ENCODE data around the gene SEPTIN1. TPM values are rescaled to one million over a fixed set of nuclear protein-coding genes. Genes with fewer than 3 reads are reported as not detected.

Gene SEPTIN1
- total RNA-seq, 1 experiment from 2014 or later, result 3.4 TPM

DNA sequence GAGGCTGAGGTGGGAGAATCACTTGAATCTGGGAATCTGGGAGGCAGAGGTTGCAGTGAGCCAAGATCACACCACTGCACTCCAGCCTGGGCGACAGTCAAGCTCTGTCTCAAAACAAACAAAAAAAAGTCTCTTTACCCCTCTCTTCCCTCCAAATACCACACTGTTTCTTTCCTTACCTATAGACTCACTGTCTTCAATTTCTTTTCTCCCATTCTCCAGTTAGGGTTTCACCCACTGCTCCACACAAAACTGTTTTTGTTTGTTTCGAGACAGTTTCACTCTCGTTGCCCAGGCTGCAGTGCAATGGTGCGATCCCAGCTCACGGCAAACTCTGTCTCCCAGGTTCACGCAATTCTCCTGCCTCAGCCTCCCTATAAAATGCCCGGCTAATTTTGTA, 21.2 kb downstream of the SEPTIN1 start:
- no peak overlapping the region for H3K4me2 ChIP-seq (ENCODE audit: low read length)
- H3K79me2 ChIP-seq (ENCODE audit: insufficient read depth, low read length), result peaks cover 59% of the 10 kb centered on the region
- no TSS peak for BruUV-seq (replicated peaks)
- DNase-seq (ENCODE audit: low read depth, low spot score) (no peak), ATAC-seq (no peak)
- peaks cover 23 to 37% of the 10 kb centered on the region in 2 experiments for H3K36me3 ChIP-seq (ENCODE audit: control insufficient read depth in 1 of 2, insufficient read depth in 2 of 2, low read length in 2 of 2)
- H3K27me3 ChIP-seq (ENCODE audit: insufficient read depth, low read length), result no peaks in the 10 kb centered on the region
- H3K9me2 ChIP-seq (ENCODE audit: insufficient read depth), result no peaks in the 10 kb centered on the region
- POLR2A ChIA-PET, result no interaction called here
- TF ChIP-seq, protein P1, sequence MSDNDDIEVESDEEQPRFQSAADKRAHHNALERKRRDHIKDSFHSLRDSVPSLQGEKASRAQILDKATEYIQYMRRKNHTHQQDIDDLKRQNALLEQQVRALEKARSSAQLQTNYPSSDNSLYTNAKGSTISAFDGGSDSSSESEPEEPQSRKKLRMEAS (IDR thresholded peaks at IDR 0.05), result no peak
- TF ChIP-seq POLR2AphosphoS5 (IDR thresholded peaks at IDR 0.05; ENCODE audit: low read depth, low read length), result no peak
- TF ChIP-seq YY1 (IDR thresholded peaks at IDR 0.05; ENCODE audit: extremely low read depth, insufficient replicate concordance, low read depth, low read length), result no peak
- no peak for TF ChIP-seq ZNF274 (IDR thresholded peaks at IDR 0.05; ENCODE audit: low read depth, low read length)
- no peak for TF ChIP-seq EZH2 (IDR thresholded peaks at IDR 0.05)
- TF ChIP-seq SP1 (IDR thresholded peaks at IDR 0.05; ENCODE audit: low read depth), result no peak
- no peak for TF ChIP-seq SRF (IDR thresholded peaks at IDR 0.05; ENCODE audit: low read depth)
- intact Hi-C loops (cut with micrococcal nuclease), result no loop called here
- no peak overlapping the region for H3K9ac ChIP-seq (ENCODE audit: low read length)
- no peaks in the 10 kb centered on the region for H3K9me3 ChIP-seq (ENCODE audit: control insufficient read depth in 1 of 2, insufficient read depth in 1 of 2, low read depth in 1 of 2, low read length in 2 of 2)
- H3K27ac ChIP-seq (ENCODE audit: low read depth, low read length), result no peak overlapping the region
- no peak overlapping the region for H2AFZ ChIP-seq (ENCODE audit: low read depth, low read length, poor library complexity, severe bottlenecking)
- H3K4me3 ChIP-seq (replicated peaks in 1 of 2; ENCODE audit: low read depth in 1 of 2, low read length in 2 of 2), result no peak overlapping the region
- H4K20me1 ChIP-seq (ENCODE audit: insufficient read depth), result no peaks in the 10 kb centered on the region
- RAD21 ChIA-PET (ENCODE audit: low non-redundant PET in 1 of 2, low total read pairs in 2 of 2, uncharacterized antibody in 2 of 2, unreplicated experiment in 2 of 2), result no interaction called here
- peaks cover 9 to 14% of the 10 kb centered on the region in 2 experiments for H3K4me1 ChIP-seq (ENCODE audit: control insufficient read depth in 1 of 2, insufficient read depth in 2 of 2, low read length in 2 of 2)
- CTCF ChIA-PET, result no interaction called here

DNA sequence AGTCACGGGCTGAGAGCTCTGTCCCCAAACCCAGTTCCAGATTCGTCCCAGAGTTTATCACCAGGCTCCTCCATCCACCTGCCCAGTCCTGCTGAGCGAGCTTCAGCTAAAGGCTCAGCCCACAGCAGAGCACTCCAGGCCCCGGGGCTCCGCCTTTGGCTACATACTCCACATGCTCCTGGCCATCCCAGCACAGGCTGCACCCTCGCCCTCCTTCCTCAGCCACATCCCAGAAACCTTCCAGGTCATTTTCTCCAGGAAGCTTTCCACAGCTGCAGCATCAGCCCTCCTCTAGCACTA, 22.5 kb downstream of the SEPTIN1 start:
- no peak for ATAC-seq
- H3K4me2 ChIP-seq (ENCODE audit: low read length), result no peak overlapping the region
- CTCF ChIA-PET, result no interaction called here
- TF ChIP-seq EZH2phosphoT487 (IDR thresholded peaks at IDR 0.05; ENCODE audit: borderline replicate concordance) (no peak), CEBPB (IDR thresholded peaks at IDR 0.05; ENCODE audit: low read depth) (no peak), JUND (IDR thresholded peaks at IDR 0.05) (no peak), POLR2A (IDR thresholded peaks at IDR 0.05; ENCODE audit: borderline replicate concordance, extremely low read depth, insufficient read depth, insufficient read length) (no peak), YY1 (IDR thresholded peaks at IDR 0.05; ENCODE audit: extremely low read depth, insufficient replicate concordance, low read depth, low read length) (no peak), FOSL1 (IDR thresholded peaks at IDR 0.05; ENCODE audit: low read depth) (no peak), SIN3A (IDR thresholded peaks at IDR 0.05; ENCODE audit: low read depth) (no peak), ZFX (IDR thresholded peaks at IDR 0.05) (no peak), EGR1 (IDR thresholded peaks at IDR 0.05; ENCODE audit: low read depth) (no peak), ZNF274 (IDR thresholded peaks at IDR 0.05; ENCODE audit: low read depth, low read length) (no peak), POLR2AphosphoS5 (IDR thresholded peaks at IDR 0.05; ENCODE audit: low read depth, low read length) (no peak)
- TF ChIP-seq, protein P2, sequence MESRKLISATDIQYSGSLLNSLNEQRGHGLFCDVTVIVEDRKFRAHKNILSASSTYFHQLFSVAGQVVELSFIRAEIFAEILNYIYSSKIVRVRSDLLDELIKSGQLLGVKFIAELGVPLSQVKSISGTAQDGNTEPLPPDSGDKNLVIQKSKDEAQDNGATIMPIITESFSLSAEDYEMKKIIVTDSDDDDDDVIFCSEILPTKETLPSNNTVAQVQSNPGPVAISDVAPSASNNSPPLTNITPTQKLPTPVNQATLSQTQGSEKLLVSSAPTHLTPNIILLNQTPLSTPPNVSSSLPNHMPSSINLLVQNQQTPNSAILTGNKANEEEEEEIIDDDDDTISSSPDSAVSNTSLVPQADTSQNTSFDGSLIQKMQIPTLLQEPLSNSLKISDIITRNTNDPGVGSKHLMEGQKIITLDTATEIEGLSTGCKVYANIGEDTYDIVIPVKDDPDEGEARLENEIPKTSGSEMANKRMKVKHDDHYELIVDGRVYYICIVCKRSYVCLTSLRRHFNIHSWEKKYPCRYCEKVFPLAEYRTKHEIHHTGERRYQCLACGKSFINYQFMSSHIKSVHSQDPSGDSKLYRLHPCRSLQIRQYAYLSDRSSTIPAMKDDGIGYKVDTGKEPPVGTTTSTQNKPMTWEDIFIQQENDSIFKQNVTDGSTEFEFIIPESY (IDR thresholded peaks at IDR 0.05; ENCODE audit: extremely low read depth, insufficient replicate concordance, low read length), result no peak
- TF ChIP-seq, protein P3, sequence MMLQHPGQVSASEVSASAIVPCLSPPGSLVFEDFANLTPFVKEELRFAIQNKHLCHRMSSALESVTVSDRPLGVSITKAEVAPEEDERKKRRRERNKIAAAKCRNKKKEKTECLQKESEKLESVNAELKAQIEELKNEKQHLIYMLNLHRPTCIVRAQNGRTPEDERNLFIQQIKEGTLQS (IDR thresholded peaks at IDR 0.05), result no peak
- TF ChIP-seq, protein P4, sequence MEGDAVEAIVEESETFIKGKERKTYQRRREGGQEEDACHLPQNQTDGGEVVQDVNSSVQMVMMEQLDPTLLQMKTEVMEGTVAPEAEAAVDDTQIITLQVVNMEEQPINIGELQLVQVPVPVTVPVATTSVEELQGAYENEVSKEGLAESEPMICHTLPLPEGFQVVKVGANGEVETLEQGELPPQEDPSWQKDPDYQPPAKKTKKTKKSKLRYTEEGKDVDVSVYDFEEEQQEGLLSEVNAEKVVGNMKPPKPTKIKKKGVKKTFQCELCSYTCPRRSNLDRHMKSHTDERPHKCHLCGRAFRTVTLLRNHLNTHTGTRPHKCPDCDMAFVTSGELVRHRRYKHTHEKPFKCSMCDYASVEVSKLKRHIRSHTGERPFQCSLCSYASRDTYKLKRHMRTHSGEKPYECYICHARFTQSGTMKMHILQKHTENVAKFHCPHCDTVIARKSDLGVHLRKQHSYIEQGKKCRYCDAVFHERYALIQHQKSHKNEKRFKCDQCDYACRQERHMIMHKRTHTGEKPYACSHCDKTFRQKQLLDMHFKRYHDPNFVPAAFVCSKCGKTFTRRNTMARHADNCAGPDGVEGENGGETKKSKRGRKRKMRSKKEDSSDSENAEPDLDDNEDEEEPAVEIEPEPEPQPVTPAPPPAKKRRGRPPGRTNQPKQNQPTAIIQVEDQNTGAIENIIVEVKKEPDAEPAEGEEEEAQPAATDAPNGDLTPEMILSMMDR (IDR thresholded peaks at IDR 0.05 in 2 of 3, conservative IDR thresholded peaks at IDR 0.05 in 1 of 3; ENCODE audit: borderline replicate concordance in 1 of 3, insufficient read depth in 1 of 3, low read depth in 2 of 3, low read length in 2 of 3), result no peak

More for the DNA sequence above, 22.5 kb downstream of the SEPTIN1 start:
- H3K27me3 ChIP-seq (ENCODE audit: insufficient read depth, low read length), result no peaks in the 10 kb centered on the region
- peaks cover 13 to 30% of the 10 kb centered on the region in 2 experiments for H3K36me3 ChIP-seq (ENCODE audit: control insufficient read depth in 1 of 2, insufficient read depth in 2 of 2, low read length in 2 of 2)
- peaks cover 48% of the 10 kb centered on the region for H3K79me2 ChIP-seq (ENCODE audit: insufficient read depth, low read length)
- RAD21 ChIA-PET (ENCODE audit: low non-redundant PET in 1 of 2, low total read pairs in 2 of 2, uncharacterized antibody in 2 of 2, unreplicated experiment in 2 of 2), result no interaction called here
- H3K4me1 ChIP-seq (ENCODE audit: control insufficient read depth in 1 of 2, insufficient read depth in 2 of 2, low read length in 2 of 2), result peaks cover 12 to 23% of the 10 kb centered on the region in 2 experiments
- no peaks in the 10 kb centered on the region for H4K20me1 ChIP-seq (ENCODE audit: insufficient read depth)
- H3K27ac ChIP-seq (ENCODE audit: low read depth, low read length), result no peak overlapping the region
- no TSS peak for BruUV-seq (replicated peaks)
- no peak overlapping the region for H3K4me3 ChIP-seq (replicated peaks in 1 of 2; ENCODE audit: low read depth in 1 of 2, low read length in 2 of 2)
- H3K9ac ChIP-seq (ENCODE audit: low read length), result no peak overlapping the region
- no peaks in the 10 kb centered on the region for H3K9me2 ChIP-seq (ENCODE audit: insufficient read depth)
- intact Hi-C loops (cut with micrococcal nuclease), result no loop called here
- H3K9me3 ChIP-seq (ENCODE audit: control insufficient read depth in 1 of 2, insufficient read depth in 1 of 2, low read depth in 1 of 2, low read length in 2 of 2), result no peaks in the 10 kb centered on the region
- no peak for DNase-seq (ENCODE audit: low read depth, low spot score)
- no peak overlapping the region for H2AFZ ChIP-seq (ENCODE audit: low read depth, low read length, poor library complexity, severe bottlenecking)
- POLR2A ChIA-PET, result no interaction called here

Measured in HCT116 (cell line).